HuH-7.5 (cell line): Measurements from ENCODE around the gene PGP.
"Not testable (repeated sequence)": the region's sequence is repeated elsewhere in the genome, so short reads cannot be mapped to it uniquely, and the experiment has no call there.

Source experiments
- DNase-seq: peaks from one replicate; pipeline ENCODE4 v3.0.0; 2011; ENCODE audit warnings: low spot score

The PGP gene

GRCh38 chr16:2223221-2223941 lies 8.7 kb upstream of the PGP start, which contains the start of gene E4F1:
Gene E4F1 (plus strand): TSS chr16:2223591. CDS start chr16:2223614, 23 bp downstream.
- peak; percentile 98 for DNase-seq

DNA sequence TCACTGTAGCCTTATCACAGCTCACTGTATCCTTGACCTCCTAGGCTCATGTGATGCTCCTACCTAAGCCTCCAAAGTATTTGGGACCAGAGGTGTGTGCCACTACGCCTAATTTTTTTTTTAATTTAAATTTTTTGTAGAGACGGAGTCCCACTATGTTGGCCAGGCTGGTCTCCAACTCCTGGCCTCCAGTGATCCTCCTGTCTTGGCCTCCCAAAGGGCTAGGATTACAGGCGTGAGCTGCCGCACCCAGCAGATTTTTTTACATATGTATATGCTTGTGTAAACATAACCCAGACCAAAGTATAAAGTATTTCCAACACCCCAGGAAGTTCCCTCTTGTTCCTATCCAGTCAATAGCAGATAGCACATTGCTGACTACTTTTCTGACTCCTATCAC lies 1.7 kb upstream of the PGP start:
- no peak for DNase-seq

DNA sequence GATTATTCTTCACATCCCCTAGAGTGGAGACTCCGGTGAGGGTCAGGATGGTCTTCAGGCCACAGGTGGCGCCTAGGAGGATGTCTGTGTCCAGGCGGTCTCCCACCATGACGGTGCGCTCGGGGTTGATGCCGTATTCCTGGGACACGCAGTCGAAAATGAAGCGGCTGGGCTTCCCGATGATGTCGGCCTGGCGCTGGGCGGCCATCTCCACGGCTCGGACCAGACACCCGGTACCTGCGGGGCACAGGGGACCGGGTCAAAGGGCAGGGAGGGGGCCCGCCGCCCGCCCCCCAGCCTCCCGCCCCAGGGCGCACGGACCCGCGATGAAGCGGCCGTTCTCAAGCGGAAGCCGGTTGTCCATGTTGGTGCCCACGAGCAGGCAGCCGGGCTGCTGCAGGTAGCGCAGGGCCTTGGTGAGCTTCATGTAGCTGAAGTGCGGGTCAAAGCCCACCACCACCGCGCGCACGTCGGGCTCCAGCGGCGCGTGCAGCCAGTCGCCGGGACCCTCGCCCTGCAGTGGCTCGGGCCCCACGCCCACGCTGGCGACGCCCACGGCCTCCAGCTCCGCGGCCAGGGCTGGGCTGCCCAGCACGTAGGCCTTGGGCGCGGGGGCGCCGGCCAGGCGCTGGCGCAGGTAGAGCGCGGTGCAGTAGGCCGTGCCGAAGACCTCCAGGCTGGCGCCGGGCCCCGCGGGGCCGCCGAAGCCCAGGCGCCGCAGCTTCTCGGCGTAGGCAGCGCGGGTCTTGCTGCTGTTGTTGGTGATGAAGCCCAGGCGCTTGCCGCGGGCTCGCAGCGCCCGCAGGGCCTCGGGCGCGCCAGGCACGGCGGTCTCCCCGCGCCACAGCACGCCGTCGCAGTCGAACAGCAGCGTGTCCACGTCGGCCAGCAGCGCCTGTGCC lies 572 bp downstream of the PGP start:
- no peak for DNase-seq

- DNase-seq: no peak
Measured at GRCh38 chr16:2212362-2213324, 2.0 kb downstream of the PGP start.

DNA sequence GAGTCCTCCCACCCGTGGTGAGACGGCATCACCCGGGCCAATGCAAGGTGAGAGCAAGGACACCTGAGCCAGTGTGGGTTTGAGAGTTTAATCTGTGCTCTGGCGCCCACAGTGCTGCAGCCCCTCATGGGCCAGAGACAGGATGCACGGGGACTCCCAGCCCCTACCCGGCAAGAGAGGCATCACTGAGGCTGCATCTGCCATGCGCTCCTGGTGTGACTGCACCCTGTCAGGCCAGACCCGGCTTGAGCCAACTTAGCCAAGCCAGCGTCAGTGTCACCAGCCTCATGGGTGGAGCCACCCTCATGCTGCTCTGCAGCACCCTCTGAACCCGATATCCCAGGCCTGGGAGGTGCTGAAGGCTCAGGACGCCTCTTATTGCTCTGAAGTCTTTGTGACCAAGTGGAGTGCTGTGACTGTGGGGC lies 2.7 kb downstream of the PGP start:
- DNase-seq: no peak

- DNase-seq: no peak
Measured at GRCh38 chr16:2210386-2211365, 4.0 kb downstream of the PGP start, which contains the start of gene BRICD5. Gene BRICD5 (minus strand): TSS chr16:2210863. CDS start chr16:2210833, 30 bp downstream.

- DNase-seq: no peak
Measured at GRCh38 chr16:2210009-2210332, 4.7 kb downstream of the PGP start.

- DNase-seq: no peak
Measured at GRCh38 chr16:2209258-2210008, 5.2 kb downstream of the PGP start.

- DNase-seq: no peak
Measured at GRCh38 chr16:2208772-2209171, 5.9 kb downstream of the PGP start.

DNA sequence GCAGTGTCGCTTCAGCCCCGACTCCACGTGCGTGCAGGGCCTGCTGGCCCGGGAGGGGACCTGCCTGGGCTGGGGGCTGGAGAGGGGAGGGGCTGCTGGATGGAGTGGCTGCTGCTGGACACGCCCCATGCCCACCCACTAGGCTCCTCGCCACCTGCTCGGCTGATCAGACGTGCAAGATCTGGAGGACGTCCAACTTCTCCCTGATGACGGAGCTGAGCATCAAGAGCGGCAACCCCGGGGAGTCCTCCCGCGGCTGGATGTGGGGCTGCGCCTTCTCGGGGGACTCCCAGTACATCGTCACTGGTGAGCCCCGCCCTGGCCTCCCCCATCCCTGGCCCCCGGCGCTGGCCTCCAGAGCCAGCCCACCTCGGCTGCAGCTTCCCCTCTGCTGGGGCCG lies 6.3 kb downstream of the PGP start:
- DNase-seq: no peak

DNA sequence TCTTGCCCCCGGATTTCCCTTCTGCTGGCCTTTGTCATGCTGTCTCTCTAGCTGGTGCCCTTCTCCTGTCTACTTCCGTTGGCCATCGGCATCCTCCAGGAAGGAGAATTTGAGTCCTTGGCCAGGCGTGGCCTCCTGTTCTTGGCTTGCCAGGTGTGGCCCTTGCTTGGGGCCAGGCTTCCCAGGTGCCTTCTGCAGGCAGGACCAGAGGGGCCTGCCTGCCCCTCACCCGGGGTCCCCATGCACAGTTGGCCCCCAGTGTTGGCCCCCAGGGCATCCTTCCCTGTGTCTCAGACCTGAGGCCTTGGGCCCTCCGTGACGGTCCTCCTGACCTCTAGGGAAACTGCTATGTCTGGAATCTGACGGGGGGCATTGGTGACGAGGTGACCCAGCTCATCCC lies 6.8 kb downstream of the PGP start:
- DNase-seq: no peak

DNA sequence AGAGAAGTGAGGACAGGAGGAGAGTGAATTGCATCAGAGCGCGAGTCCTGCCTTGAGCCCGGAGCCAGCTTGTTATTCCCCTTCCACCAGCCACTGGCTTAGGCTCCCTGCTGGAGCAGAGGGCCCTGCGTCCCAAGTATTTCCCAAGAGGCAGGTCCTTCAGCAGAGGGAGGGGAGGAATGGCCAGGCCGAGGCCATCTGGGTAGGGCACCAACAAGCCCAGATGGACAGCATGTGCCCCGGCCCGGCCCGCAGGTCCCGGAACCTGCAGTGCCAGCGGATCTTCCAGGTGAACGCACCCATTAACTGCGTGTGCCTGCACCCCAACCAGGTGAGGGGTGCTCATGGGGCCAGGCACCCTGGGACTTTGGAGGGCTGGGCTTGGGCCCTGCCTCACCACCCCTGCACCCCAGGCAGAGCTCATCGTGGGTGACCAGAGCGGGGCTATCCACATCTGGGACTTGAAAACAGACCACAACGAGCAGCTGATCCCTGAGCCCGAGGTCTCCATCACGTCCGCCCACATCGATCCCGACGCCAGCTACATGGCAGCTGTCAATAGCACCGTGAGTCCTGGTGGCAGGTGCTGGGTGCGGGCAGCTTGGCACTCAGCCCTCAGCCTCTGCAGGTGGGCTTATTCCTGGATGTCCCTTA lies 7.7 kb downstream of the PGP start:
- no peak for DNase-seq

GRCh38 chr16:2206420-2206779 lies 8.2 kb downstream of the PGP start:
- no peak for DNase-seq

DNA sequence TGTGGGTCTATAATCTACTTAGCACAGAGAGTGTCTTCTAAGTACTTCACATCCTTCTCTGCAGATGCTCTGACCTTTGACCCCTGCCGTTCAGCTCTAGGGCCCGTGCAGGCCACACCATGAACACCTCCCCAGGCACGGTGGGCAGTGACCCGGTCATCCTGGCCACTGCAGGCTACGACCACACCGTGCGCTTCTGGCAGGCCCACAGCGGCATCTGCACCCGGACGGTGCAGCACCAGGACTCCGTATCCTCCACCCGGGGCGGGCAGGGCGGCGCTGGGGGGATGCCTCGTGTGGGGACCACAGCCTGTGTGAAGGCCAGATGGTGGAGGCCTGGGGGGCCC lies 8.7 kb downstream of the PGP start:
- DNase-seq: no peak

GRCh38 chr16:2205104-2205966 lies 9.3 kb downstream of the PGP start, which contains the start of gene MLST8:
Gene MLST8 (plus strand): TSS chr16:2205454. CDS start chr16:2206086, 632 bp downstream.
- peak; percentile 98 for DNase-seq

DNA sequence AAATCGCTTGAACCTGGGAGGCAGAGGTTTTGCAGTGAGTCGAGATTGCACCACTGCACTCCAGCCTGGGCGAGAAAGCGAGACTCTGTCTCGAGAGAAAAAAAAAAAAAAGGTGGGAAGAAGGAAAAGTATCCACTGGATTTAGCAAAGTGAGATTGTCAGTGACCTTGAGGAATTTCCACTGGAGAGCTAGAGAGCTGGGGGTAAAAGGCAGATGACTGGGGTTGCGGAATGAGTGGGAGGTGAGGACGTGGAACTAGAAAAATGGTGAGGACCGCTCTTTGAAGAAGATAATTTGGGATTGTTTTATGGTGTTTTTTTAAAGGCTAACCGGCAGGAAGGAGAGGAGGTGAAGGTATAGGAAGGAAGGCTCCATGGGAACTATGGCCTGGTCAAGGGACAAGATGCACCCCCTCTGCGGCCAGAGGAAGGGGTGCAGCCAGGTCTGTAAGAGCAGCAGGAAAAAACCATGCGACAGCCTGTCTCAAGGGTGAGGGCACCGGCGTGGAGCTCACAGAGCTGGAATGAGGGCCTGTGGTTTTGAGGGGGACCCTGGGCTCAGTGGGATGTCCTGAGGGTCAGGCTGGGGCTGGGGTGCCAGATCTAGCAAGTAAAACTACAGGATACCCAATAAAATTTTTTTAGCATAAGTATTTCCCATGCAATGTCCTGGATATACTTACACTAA lies 10.1 kb downstream of the PGP start:
- DNase-seq: no peak

DNA sequence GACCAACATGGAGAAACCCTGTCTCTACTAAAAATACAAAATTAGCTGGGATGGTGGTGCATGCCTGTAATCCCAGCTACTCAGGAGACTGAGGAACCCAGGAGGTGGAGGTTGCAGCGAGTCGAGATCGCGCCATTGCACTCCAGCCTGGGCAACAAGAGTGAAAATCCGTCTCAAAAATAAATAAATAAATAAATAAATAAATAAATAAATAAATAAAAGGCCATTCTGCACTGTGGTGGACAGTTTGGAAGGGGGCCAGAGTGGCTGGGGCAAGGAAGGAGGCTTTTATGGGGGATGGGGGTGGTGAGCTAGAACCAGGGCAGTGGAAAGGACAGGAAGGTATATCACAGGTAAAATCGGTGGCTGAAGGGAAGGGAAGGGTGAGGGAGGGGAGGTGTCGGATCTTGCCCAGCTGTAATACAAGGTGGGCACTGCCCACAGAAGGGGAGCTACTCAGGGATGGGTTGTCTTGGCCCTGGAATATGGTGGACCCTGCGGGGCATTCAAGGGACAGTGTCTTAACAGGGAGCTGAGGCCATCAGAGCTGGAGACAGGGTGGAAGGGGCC lies 11.4 kb downstream of the PGP start:
- not testable (repeated sequence) for DNase-seq

- no peak for DNase-seq
Measured at GRCh38 chr16:2200313-2200712, 14.3 kb downstream of the PGP start.
